GM19455 (cell line): ENCODE measurements around the gene CREBBP.

Source experiments
- ATAC-seq: cut with Tn5 transposase; IDR thresholded peaks from one replicate; pipeline ENCODE4 v1.9.1; 2021; ENCODE audit not compliant: unreplicated experiment

CREBBP gene

DNA sequence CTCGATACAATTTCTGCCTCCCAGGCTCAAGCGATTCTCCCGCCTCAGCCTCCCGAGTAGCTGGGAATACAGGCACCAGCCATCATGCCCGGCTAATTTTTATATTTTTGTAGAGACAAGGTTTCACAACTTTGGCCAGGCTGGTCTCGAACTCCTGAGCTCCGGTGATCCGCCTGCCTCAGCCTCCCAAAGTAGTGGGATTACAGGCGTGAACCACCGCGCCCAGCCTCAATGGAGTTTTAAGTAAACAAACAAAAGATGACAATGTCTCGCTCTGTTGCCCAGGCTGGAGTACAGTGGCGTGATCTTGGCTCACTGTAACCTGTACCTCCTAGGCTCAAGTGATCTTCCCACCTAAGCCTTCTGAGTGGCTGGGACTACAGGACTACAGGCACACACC, 110.6 kb downstream of the CREBBP start:
- ATAC-seq, result no peak

DNA sequence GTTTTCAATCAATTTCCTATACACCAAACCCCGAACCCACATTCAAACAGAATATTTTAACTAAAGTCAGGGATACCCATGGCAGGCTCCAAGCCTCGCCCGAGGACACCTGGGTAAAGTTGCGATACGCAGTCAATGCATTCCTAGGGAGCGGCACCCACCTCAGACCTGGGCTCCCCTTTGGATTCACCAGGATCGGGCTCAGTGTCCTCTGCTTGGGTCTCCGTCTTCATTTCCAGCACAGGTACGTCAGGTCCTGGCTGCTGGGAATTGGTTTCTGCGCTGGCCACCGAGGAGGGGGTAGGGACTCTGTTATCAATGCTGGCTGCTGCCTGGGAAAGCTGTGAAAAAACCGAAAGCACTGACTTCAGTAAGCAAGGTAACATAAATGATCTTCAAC, 111.5 kb downstream of the CREBBP start:
- ATAC-seq, result no peak

- no peak for ATAC-seq
These were observed 113.1 kb downstream of the CREBBP start for GRCh38 chr16:3767333-3767986.

- no peak for ATAC-seq
These were observed 114.3 kb downstream of the CREBBP start for GRCh38 chr16:3766177-3766576.

DNA sequence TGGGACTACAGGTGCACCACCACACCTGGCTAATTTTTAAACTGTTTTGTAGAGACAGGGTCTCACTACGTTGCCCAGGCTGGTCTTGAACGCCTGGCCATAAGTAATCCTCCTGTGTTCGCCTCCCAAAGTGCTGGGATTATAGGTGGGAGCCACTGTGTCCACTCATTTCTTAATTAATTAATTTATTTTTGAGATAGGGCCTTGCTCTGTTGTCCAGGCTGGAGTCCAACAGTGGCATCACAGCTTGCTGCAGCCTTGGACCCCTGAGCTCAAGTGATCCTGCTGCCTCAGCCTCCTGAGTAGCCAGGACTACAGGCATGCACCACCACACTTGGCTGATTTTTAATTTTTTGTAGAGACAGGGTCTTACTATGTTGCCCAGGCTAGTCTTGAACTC, 116.1 kb downstream of the CREBBP start:
- ATAC-seq, result no peak

DNA sequence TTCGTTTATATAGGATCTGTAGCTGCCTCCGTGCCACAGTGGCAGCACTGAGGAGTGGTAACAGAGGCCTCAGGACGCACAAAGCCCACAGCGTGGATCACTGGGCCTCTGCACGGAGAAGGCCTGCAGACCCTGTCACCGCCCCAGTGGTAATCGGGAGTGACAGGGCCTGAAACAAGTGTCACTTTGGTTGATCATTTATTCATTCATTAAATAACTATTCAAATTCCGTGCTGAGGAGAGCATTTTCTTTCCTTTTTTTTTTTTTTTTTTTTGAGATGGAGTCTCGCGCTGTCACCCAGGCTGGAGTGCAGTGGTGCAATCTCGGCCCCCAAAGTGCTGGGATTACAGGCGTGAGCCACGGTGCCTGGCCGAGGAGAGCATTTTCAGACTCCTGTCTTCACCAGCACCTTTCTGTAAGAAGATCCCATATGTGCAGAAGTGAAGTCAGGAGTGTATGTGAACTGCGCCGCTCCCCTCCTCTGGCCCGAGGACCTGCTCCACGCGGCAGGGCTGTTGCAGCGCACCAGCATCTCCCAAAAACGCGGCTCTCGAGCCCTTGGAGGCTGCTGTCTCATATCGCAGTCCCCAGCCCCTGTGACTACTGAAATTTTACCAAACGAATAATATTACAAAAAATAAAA, 118.3 kb downstream of the CREBBP start:
- no peak for ATAC-seq

GRCh38 chr16:3761375-3762106, 119.0 kb downstream of the CREBBP start:
- no peak for ATAC-seq

- no peak for ATAC-seq
These were observed 120.0 kb downstream of the CREBBP start for GRCh38 chr16:3760518-3760917.

GRCh38 chr16:3759736-3760135, 120.8 kb downstream of the CREBBP start:
- no peak for ATAC-seq

GRCh38 chr16:3756113-3756512, 124.4 kb downstream of the CREBBP start:
- no peak for ATAC-seq

GRCh38 chr16:3755249-3755648, 125.3 kb downstream of the CREBBP start:
- ATAC-seq, result no peak

DNA sequence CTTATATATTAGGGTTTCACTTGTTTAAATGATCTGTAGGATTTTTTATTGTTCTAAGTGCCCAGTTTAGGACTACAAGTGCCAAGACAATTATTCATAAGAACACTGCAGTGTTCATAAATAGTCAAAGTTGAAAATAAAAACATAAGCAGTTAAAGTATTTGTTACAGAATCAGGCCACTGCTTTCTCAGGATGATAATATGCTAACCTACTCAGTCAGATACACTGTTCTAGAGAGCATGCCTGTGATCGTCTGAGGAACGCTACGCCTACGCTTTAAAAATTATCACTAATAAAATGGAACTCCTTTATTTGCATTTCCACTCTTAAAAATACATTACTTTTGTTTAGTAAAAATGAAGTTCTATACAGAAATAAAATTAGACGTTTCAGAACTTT, 125.7 kb downstream of the CREBBP start:
- ATAC-seq, result no peak

DNA sequence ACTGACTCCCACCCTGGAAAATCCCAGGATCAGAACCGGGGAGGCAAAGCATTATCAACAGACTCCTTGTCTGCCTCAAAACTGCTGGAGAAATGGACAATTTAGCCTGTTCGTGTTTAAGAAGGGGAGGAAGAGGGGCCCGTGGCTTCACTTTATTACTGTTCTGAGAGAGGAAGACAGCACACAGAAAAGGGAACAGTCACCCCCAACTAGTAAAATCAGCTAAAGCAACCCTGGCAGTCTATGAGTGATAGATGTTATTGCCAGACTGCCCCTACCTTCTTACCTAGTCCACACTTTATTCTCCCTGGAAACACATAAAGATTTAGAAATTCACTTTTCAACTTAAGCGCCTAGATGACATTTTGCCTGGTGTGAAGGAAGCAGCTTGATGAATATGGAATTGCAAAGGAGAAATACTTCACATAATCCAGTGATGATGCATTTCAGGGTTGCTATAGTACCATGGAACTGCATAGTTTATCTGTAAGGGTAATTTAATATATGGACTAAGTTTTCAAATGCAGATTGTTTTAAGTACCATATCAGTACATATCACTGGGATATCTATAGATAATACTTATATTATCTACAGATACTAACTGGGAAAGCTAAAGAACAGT, 126.3 kb downstream of the CREBBP start:
- no peak for ATAC-seq

- ATAC-seq, result no peak
These were observed 127.5 kb downstream of the CREBBP start for GRCh38 chr16:3752984-3753383.

DNA sequence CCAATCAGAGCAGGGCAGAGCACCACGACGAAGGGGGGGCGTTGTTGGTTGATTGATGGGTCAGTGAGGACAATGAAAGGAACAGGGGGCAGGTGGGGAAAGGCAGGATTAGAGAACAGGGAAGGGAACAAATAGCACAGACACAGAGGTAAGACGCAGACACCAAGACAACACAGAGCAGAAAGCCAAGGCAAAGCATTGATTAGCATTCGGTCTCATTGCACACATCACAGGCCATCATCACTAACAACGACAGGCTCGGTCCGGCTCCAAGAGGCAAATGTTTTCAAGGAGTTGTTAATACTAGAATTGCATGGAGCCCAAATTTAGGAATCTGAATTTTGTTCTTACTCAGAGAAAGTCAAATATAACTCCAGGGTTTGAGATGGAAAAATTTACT, 128.6 kb downstream of the CREBBP start:
- ATAC-seq, result no peak

- no peak for ATAC-seq
These were observed 132.2 kb downstream of the CREBBP start for GRCh38 chr16:3748307-3748706.

- no peak for ATAC-seq
These were observed 134.7 kb downstream of the CREBBP start for GRCh38 chr16:3745751-3746355.

- no peak for ATAC-seq
These were observed 136.5 kb downstream of the CREBBP start for GRCh38 chr16:3744018-3744417.

DNA sequence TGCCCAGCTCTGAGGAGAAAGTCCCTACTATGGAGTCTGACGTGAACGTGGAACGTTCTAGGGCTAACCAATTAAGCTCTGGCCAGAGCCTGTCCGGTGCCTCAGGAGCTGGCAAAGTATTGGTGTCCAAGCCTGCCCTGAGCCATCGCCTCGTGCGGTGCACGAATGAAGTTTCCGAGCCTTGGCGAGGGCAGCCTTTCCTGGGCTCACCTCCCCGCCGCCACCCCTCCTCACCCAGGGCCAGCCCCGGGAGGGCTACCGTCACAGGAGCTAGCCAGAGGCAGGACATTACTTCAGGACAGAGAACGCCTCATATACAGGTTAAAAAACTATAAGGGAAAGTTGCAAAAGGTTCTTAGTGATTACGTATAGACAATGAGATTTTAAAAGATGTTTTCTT, 139.6 kb downstream of the CREBBP start:
- no peak for ATAC-seq

DNA sequence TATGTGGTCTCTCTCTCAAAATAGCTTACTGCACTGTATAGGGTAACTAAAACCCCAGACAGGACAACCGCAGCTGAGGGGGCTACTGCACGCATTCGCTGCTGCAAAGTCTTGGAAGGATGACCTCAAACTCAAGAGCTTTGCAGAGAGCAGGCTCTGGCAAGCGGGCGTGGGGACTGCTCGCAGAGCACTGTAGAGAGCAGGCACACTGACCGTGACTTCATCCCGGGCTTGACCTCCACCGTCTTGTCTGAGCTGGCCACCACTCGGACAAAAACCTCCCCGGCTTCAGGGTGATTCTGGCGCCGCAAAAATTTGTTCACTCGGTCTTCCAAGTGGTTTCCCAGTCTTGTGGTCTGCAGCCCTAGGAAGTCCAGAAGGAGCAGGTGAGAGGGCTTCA, 140.3 kb downstream of the CREBBP start:
- no peak for ATAC-seq

GRCh38 chr16:3739636-3740035, 140.9 kb downstream of the CREBBP start:
- ATAC-seq, result no peak
